Esophagus squamous epithelium (tissue), 5 donors: ENCODE data around the gene CASTOR1. TPM values are rescaled to one million over a fixed set of nuclear protein-coding genes. Genes with fewer than 3 reads are reported as not detected.
A peak's percentile ranks its signal among the peaks of the same experiment; 100 is the strongest.

Source experiments
- DNase-seq: peaks from one replicate; lab custom pipeline; 2025; lab: John Stamatoyannopoulos, UW
- H3K27ac ChIP-seq, 4 donors: fragments of 200-600 bp; sonication (generic); one replicate each; pipeline ENCODE4 v1.5.1; 2016 to 2019; ENCODE audit warnings: mild to moderate bottlenecking in 1 of 4
- H3K27me3 ChIP-seq, 4 donors: fragments of 200-600 bp; sonication (generic); 1 replicate in 3 of 4; 2 replicates in 1 of 4; pipeline versions ENCODE4 v1.5.1 to v1.6.0; 2017 to 2021; ENCODE audit warnings: antibody characterized with exemption in 1 of 4
- H3K36me3 ChIP-seq, 3 donors: fragments of 200-600 bp; sonication (generic); one replicate each; pipeline ENCODE4 v1.5.1; 2016 to 2019
- H3K4me1 ChIP-seq, 3 donors: fragments of 200-600 bp; sonication (generic); one replicate each; pipeline ENCODE4 v1.5.1; 2017 to 2019
- H3K4me3 ChIP-seq, 4 donors: fragments of 200-600 bp; sonication (generic); 1 replicate in 3 of 4; 2 replicates in 1 of 4; pipeline ENCODE4 v1.5.1; 2016 to 2019; ENCODE audit warnings: mild to moderate bottlenecking in 2 of 4, moderate library complexity in 1 of 4
- H3K9me3 ChIP-seq, 3 donors: fragments of 200-600 bp; sonication (generic); one replicate each; pipeline ENCODE4 v1.5.1; 2016 to 2019
- CTCF ChIP-seq, 6 experiments: fragments of 450-650 bp in 4 of 6; fragments of 200-600 bp in 2 of 6; sonication (generic) in 2 of 6; IDR thresholded peaks; one replicate each; pipeline ENCODE4 v1.5.1; 2016 to 2019; ENCODE audit warnings: antibody characterized with exemption in 6 of 6, mild to moderate bottlenecking in 4 of 6, moderate library complexity in 4 of 6
- POLR2A ChIP-seq, 4 donors: fragments of 450-650 bp; IDR thresholded peaks; one replicate each; pipeline ENCODE4 v1.6.1; 2017; ENCODE audit warnings: antibody characterized with exemption in 4 of 4, mild to moderate bottlenecking in 4 of 4, moderate library complexity in 3 of 4
- WGBS, 2 donors: methylation state at CpG; one replicate each; pipeline ENCODE4 v1.1.5; 2018; 5-methylcytosine and 5-hydroxymethylcytosine counted together
- intact Hi-C: fragments of 100-400 bp; cut with DNase I; formaldehyde crosslinking; loops from one replicate; pipeline ENCODE4 v1.15.0; 2022
- total RNA-seq, 4 donors: library from RNA; depleted of rRNA; stranded (reverse); fragments of >200 nt; gene quantifications; one replicate each; pipeline ENCODE4 v1.1.0, GENCODE V29; 2016
- donor health status: DM: yes; HTN: yes; CAD: no.

Gene CASTOR1
- total RNA-seq, 4 donors from 2014 or later, result 18.9 to 76.4 (median 40.7) TPM

GRCh38 chr22:30325724-30326254, 36.5 kb upstream of the CASTOR1 start:
- no peak for TF ChIP-seq CTCF (IDR thresholded peaks at IDR 0.05)
- no peak for TF ChIP-seq POLR2A (IDR thresholded peaks at IDR 0.05)
- Histone ChIP-seq H3K4me3 (peak overlapping the region; percentile 94 to 100 (median 98)), H3K36me3 (peaks cover 0 to 29% (median 4%) of the 10 kb centered on the region in 3 donors), H3K27ac (peak overlapping the region; percentile 96 to 99 (median 99)), H3K9me3 (no peaks in the 10 kb centered on the region), H3K4me1 (peaks cover 41 to 70% (median 46%) of the 10 kb centered on the region in 3 donors), H3K27me3 (no peaks in the 10 kb centered on the region)
- DNase-seq, result no peak
- WGBS, 2 donors, result 0 to 10% methylated on average over 4 to 6 of the region's 14 CpGs
- intact Hi-C loops, result loop anchor here (5.0 kb wide), 1 partner anchor 38 kb away; the partner anchor contains the start of gene CASTOR1

GRCh38 chr22:30325065-30325720, 35.9 kb upstream of the CASTOR1 start:
- H3K27ac ChIP-seq, result peak overlapping the region; percentile 96 to 99 (median 99)
- peaks cover 0 to 29% (median 4%) of the 10 kb centered on the region in 3 donors for H3K36me3 ChIP-seq
- H3K9me3 ChIP-seq, result no peaks in the 10 kb centered on the region
- peaks cover 42 to 76% (median 52%) of the 10 kb centered on the region in 3 donors for H3K4me1 ChIP-seq
- H3K27me3 ChIP-seq, result no peaks in the 10 kb centered on the region
- WGBS, 2 donors, result 30 to 31% methylated on average over 2 to 4 of the region's 5 CpGs
- peak overlapping the region; percentile 94 to 100 (median 98) for H3K4me3 ChIP-seq
- no peak for DNase-seq
- TF ChIP-seq CTCF (IDR thresholded peaks at IDR 0.05), result no peak
- peak in 1 of 4 donors; percentile 32 for TF ChIP-seq POLR2A (IDR thresholded peaks at IDR 0.05)
- intact Hi-C loops, result loop anchor here (5.0 kb wide), 1 partner anchor 38 kb away; the partner anchor contains the start of gene CASTOR1

GRCh38 chr22:30324014-30324730, 34.9 kb upstream of the CASTOR1 start:
- H3K4me1 ChIP-seq, result peaks cover 52 to 86% (median 61%) of the 10 kb centered on the region in 3 donors
- DNase-seq, result no peak
- peak overlapping the region in 3 of 4 donors; percentile 94 to 100 (median 98) for H3K4me3 ChIP-seq

GRCh38 chr22:30323246-30323645, 33.9 kb upstream of the CASTOR1 start:
- peaks cover 0 to 40% (median 4%) of the 10 kb centered on the region in 3 donors for H3K36me3 ChIP-seq
- DNase-seq, result no peak
- H3K4me1 ChIP-seq, result peaks cover 59 to 92% (median 70%) of the 10 kb centered on the region in 3 donors
- TF ChIP-seq CTCF (IDR thresholded peaks at IDR 0.05) (no peak), POLR2A (IDR thresholded peaks at IDR 0.05) (no peak)
- 100% methylated on average over 2 to 3 of the region's 3 CpGs for WGBS, 2 donors
- no peaks in the 10 kb centered on the region for H3K9me3 ChIP-seq
- no peaks in the 10 kb centered on the region for H3K27me3 ChIP-seq
- peak overlapping the region in 2 of 4 donors; percentile 99 for H3K27ac ChIP-seq
- H3K4me3 ChIP-seq, result no peak overlapping the region
- intact Hi-C loops, result no loop called here

More at GRCh38 chr22:30324014-30324730, 34.9 kb upstream of the CASTOR1 start:
- 46 to 51% methylated on average over 8 of the region's 8 CpGs for WGBS, 2 donors
- TF ChIP-seq POLR2A (IDR thresholded peaks at IDR 0.05), result no peak
- no peak for TF ChIP-seq CTCF (IDR thresholded peaks at IDR 0.05)
- H3K27me3 ChIP-seq, result no peaks in the 10 kb centered on the region
- H3K36me3 ChIP-seq, result peaks cover 0 to 31% (median 4%) of the 10 kb centered on the region in 3 donors
- intact Hi-C loops, result no loop called here
- H3K9me3 ChIP-seq, result no peaks in the 10 kb centered on the region
- peak overlapping the region; percentile 96 to 99 (median 99) for H3K27ac ChIP-seq
